Esophagus squamous epithelium (tissue), 4 donors: ENCODE data around the gene UBR3.

Source experiments
- POLR2A ChIP-seq, 4 donors: fragments of 450-650 bp; IDR thresholded peaks; one replicate each; pipeline ENCODE4 v1.6.1; 2017; ENCODE audit warnings: antibody characterized with exemption in 4 of 4, mild to moderate bottlenecking in 4 of 4, moderate library complexity in 3 of 4
- TF ChIP-seq, protein P1 (sequence below), 6 experiments: fragments of 450-650 bp in 4 of 6; fragments of 200-600 bp in 2 of 6; sonication (generic) in 2 of 6; IDR thresholded peaks; one replicate each; pipeline ENCODE4 v1.5.1; 2016 to 2019; ENCODE audit warnings: antibody characterized with exemption in 6 of 6, mild to moderate bottlenecking in 4 of 6, moderate library complexity in 4 of 6

DNA sequence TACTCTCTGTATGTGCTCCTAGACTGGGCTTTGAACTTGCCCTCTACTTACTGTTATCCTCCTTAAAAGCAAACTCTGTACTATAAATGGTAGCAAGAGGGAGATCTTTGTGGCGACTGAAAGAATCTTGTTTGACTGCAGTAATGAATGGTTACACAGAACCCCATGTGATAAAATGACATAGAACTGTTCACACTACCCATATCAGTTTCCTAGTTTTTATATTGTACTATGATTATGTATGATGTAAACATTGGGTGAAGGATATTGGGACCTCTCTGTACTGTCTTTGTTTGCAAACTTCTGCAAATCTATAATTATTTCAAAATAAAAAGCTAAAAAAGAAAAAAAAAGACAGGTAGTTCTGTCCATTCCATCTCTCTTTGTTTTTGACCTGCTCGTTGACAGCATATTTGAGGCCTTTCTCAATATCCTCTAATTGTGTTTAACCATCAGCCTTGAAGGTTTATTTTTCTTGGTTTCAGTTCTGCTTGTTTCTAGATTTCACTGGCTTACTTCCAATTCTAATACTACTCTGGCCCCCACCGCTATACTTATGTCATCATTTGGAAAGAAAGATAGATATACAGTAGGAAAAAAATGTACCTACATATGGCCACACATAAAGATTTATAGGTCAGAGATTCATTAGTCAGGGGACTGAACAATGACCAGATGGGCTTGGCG lies 271.5 kb downstream of the UBR3 start:
- TF ChIP-seq, protein P1, sequence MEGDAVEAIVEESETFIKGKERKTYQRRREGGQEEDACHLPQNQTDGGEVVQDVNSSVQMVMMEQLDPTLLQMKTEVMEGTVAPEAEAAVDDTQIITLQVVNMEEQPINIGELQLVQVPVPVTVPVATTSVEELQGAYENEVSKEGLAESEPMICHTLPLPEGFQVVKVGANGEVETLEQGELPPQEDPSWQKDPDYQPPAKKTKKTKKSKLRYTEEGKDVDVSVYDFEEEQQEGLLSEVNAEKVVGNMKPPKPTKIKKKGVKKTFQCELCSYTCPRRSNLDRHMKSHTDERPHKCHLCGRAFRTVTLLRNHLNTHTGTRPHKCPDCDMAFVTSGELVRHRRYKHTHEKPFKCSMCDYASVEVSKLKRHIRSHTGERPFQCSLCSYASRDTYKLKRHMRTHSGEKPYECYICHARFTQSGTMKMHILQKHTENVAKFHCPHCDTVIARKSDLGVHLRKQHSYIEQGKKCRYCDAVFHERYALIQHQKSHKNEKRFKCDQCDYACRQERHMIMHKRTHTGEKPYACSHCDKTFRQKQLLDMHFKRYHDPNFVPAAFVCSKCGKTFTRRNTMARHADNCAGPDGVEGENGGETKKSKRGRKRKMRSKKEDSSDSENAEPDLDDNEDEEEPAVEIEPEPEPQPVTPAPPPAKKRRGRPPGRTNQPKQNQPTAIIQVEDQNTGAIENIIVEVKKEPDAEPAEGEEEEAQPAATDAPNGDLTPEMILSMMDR (IDR thresholded peaks at IDR 0.05) = no peak
- TF ChIP-seq POLR2A (IDR thresholded peaks at IDR 0.05) = no peak
